HepG2 (cell line): ENCODE measurements around the gene FAM118B. TPM values are rescaled to one million over a fixed set of nuclear protein-coding genes. Genes with fewer than 3 reads are reported as not detected.

Experiments
- ARID3A ChIP-seq: IDR thresholded peaks from 2 replicates; pipeline ENCODE4 v1.6.1; 2012; ENCODE audit warnings: low read depth, low read length, improper control_type of control experiment
- BCL3 ChIP-seq: sonication (generic); formaldehyde crosslinking; IDR thresholded peaks from 2 replicates; pipeline ENCODE4 v1.5.1; 2020; ENCODE audit warnings: mild to moderate bottlenecking, missing genetic modification reagents, moderate library complexity
- FUBP1 ChIP-seq: sonication (generic); formaldehyde crosslinking; IDR thresholded peaks from 2 replicates; pipeline ENCODE4 v1.5.1; 2020; ENCODE audit warnings: missing genetic modification reagents, mild to moderate bottlenecking, borderline replicate concordance
- GFI1 ChIP-seq: sonication (generic); formaldehyde crosslinking; IDR thresholded peaks from 2 replicates; pipeline ENCODE4 v1.5.0; 2020; ENCODE audit warnings: missing genetic modification reagents, mild to moderate bottlenecking, borderline replicate concordance
- HCFC1 ChIP-seq: fragments of 150-350 bp; IDR thresholded peaks from 2 replicates; pipeline ENCODE4 v1.6.1; 2014; ENCODE audit warnings: low read depth, low read length
- HNF4G ChIP-seq, 2 experiments: sonication (generic) in 1 of 2; formaldehyde crosslinking in 1 of 2; IDR thresholded peaks; 2 replicates each; pipeline versions ENCODE4 v1.4.0 to v1.6.1; 2011 to 2020; ENCODE audit warnings: borderline replicate concordance in 2 of 2, low read depth in 2 of 2, mild to moderate bottlenecking in 2 of 2, low read length in 1 of 2, missing genetic modification reagents in 1 of 2, moderate library complexity in 1 of 2
- RAD21 ChIP-seq: fragments of 450-650 bp; formaldehyde crosslinking; IDR thresholded peaks from 2 replicates; pipeline ENCODE4 v1.5.0; 2020; ENCODE audit warnings: mild to moderate bottlenecking
- SALL1 ChIP-seq: sonication (generic); formaldehyde crosslinking; IDR thresholded peaks from 2 replicates; pipeline ENCODE4 v1.8.0; 2022; ENCODE audit warnings: mild to moderate bottlenecking, missing genetic modification reagents
- SNRNP70 ChIP-seq: fragments of 200-400 bp; formaldehyde crosslinking; IDR thresholded peaks from 2 replicates; pipeline ENCODE4 v1.6.1; 2017; ENCODE audit warnings: mild to moderate bottlenecking, low read depth, low read length, moderate library complexity
- STAG1 ChIP-seq: sonication (generic); formaldehyde crosslinking; IDR thresholded peaks from 2 replicates; pipeline ENCODE4 v1.4.0; 2020; ENCODE audit warnings: missing genetic modification reagents
- SUZ12 ChIP-seq: fragments of 150-350 bp; IDR thresholded peaks from 2 replicates; pipeline ENCODE4 v1.6.1; 2014; ENCODE audit warnings: low read depth, low read length
- WIZ ChIP-seq: sonication (generic); formaldehyde crosslinking; IDR thresholded peaks from 2 replicates; pipeline ENCODE4 v1.5.1; 2020; ENCODE audit warnings: mild to moderate bottlenecking, missing genetic modification reagents
- ZNF138 ChIP-seq: sonication (generic); formaldehyde crosslinking; IDR thresholded peaks from 2 replicates; pipeline ENCODE4 v1.5.0; 2020; ENCODE audit warnings: mild to moderate bottlenecking, low read depth, missing genetic modification reagents
- ZNF232 ChIP-seq: sonication (generic); formaldehyde crosslinking; IDR thresholded peaks from 2 replicates; pipeline ENCODE4 v1.4.0; 2020; ENCODE audit warnings: missing genetic modification reagents, borderline replicate concordance
- ZNF335 ChIP-seq: sonication (generic); formaldehyde crosslinking; IDR thresholded peaks from 2 replicates; pipeline ENCODE4 v1.4.0; 2020; ENCODE audit warnings: missing genetic modification reagents
- ZNF414 ChIP-seq: sonication (generic); formaldehyde crosslinking; IDR thresholded peaks from 2 replicates; pipeline ENCODE4 v1.5.0; 2020; ENCODE audit warnings: missing genetic modification reagents
- ZNF549 ChIP-seq: sonication (generic); formaldehyde crosslinking; IDR thresholded peaks from 2 replicates; pipeline ENCODE4 v1.5.0; 2020; ENCODE audit warnings: missing genetic modification reagents
- ZNF605 ChIP-seq: sonication (generic); formaldehyde crosslinking; IDR thresholded peaks from 2 replicates; pipeline ENCODE4 v1.8.0; 2022; ENCODE audit warnings: mild to moderate bottlenecking, missing genetic modification reagents
- ZNF607 ChIP-seq: sonication (generic); formaldehyde crosslinking; IDR thresholded peaks from 2 replicates; pipeline ENCODE4 v1.5.1; 2020; ENCODE audit warnings: missing genetic modification reagents, mild to moderate bottlenecking, borderline replicate concordance
- polyA plus RNA-seq, 8 experiments: library from polyadenylated mRNA; depleted of rRNA in 3 of 8; stranded (reverse) in 7 of 8; unstranded in 1 of 8; fragments of >200 nt; fragmentation: Illumina TruSeq in 4 of 8; extraction: Trizol in 4 of 8; gene quantifications; 2 replicates each; pipeline versions ENCODE4 v1.2.1 to v1.2.3, GENCODE V29; 2011 to 2016; ENCODE audit warnings: low read depth in 4 of 8, missing spikeins in 1 of 8, mixed read lengths in 1 of 8; ENCODE audit not compliant: insufficient read depth in 1 of 8
- total RNA-seq, 5 experiments: library from RNA; depleted of rRNA; stranded (reverse); fragments of >200 nt; fragmentation: Illumina TruSeq; extraction: Trizol; gene quantifications; 2 replicates each; pipeline ENCODE4 v1.2.3, GENCODE V29; 2016; ENCODE audit warnings: low read depth in 1 of 5

FAM118B gene
- total and polyA plus RNA-seq, 2 of the 13 experiments (the other 11 are each of a cell fraction or from before 2014, with no cell fraction given), result 10.2 to 25.7 TPM

GRCh38 chr11:126194121-126194543, 17.4 kb upstream of the FAM118B start (continued):
- TF ChIP-seq ZNF605 (CRISPR knock-in tag), result no peak
- no peak for TF ChIP-seq SNRNP70
- peak; percentile 94 for TF ChIP-seq STAG1 (CRISPR knock-in tag)
- no peak for TF ChIP-seq HCFC1
- no peak for TF ChIP-seq ZNF414 (CRISPR knock-in tag)
- TF ChIP-seq RAD21 (CRISPR knock-in tag), result peak; percentile 88
- no peak for TF ChIP-seq WIZ (CRISPR knock-in tag)
- 0 out of 2 replicates have a peak, but pooled peaks have one; percentile 56 for TF ChIP-seq ZNF232 (CRISPR knock-in tag)
- peak; percentile 35; the same call in 1 of the 2 replicates for TF ChIP-seq ARID3A
- TF ChIP-seq ZNF335 (CRISPR knock-in tag), result no peak
- no peak for TF ChIP-seq ZNF549 (CRISPR knock-in tag)
- no peak for TF ChIP-seq SALL1 (CRISPR knock-in tag)
- TF ChIP-seq FUBP1 (CRISPR knock-in tag), result no peak
- no peak for TF ChIP-seq GFI1 (CRISPR knock-in tag)
- TF ChIP-seq ZNF138 (CRISPR knock-in tag), result no peak
- TF ChIP-seq ZNF607 (CRISPR knock-in tag), result no peak
- no peak for TF ChIP-seq HNF4G (IDR thresholded peaks at IDR 0.05; ENCODE audit: borderline replicate concordance, low read depth, low read length)
- TF ChIP-seq HNF4G (CRISPR knock-in tag; IDR thresholded peaks at IDR 0.05; ENCODE audit: borderline replicate concordance, low read depth), result no peak
- TF ChIP-seq SUZ12, result no peak
- no peak for TF ChIP-seq BCL3 (CRISPR knock-in tag)
